Measurements from ENCODE around the gene CEACAM21.

CEACAM21 gene

GRCh38 chr19:41533671-41534215 is 42.2 kb upstream of the CEACAM21 start:
- TF ChIP-seq ZNF398 (tag by site-specific recombination; IDR thresholded peaks at IDR 0.05) (no peak), TCF7L2 (IDR thresholded peaks at IDR 0.05; ENCODE audit: borderline replicate concordance, low read depth, low read length) (no peak), ZNF623 (tag by site-specific recombination; IDR thresholded peaks at IDR 0.05) (no peak), ZNF514 (tag by site-specific recombination; IDR thresholded peaks at IDR 0.05) (no peak)
- H3K27ac ChIP-seq (ENCODE audit: extremely low read depth, low read depth, low read length): no peak overlapping the region
- ChIA-PET POLR2A (no interaction called here), CTCF (interaction anchor here (0.8 to 4.3 kb wide), 4 partner anchors 20 to 302 kb away, joined by 3 to 28 read pairs (median 5); no protein-coding TSS in a partner anchor)
- H3K4me3 ChIP-seq (ENCODE audit: low read depth, low read length): no peak overlapping the region
- no peaks in the 10 kb centered on the region; the same call in none of the 2 replicates for H3K9me3 ChIP-seq (ENCODE audit: control insufficient read depth, insufficient read depth, low read depth, low read length)
- peaks cover 5% of the 10 kb centered on the region for H3K4me1 ChIP-seq (ENCODE audit: control insufficient read depth, insufficient read depth, low read length)
- H3K36me3 ChIP-seq (ENCODE audit: control insufficient read depth in 2 of 2, insufficient read depth in 1 of 2, low read length in 2 of 2): no peaks in the 10 kb centered on the region

- Histone ChIP-seq H3K36me3 (ENCODE audit: control insufficient read depth in 2 of 2, insufficient read depth in 1 of 2, low read length in 2 of 2) (no peaks in the 10 kb centered on the region), H3K4me3 (ENCODE audit: low read depth, low read length) (no peak overlapping the region), H3K4me1 (ENCODE audit: control insufficient read depth, insufficient read depth, low read length) (peaks cover 5% of the 10 kb centered on the region), H3K27ac (ENCODE audit: extremely low read depth, low read depth, low read length) (no peak overlapping the region), H3K9me3 (ENCODE audit: control insufficient read depth, insufficient read depth, low read depth, low read length) (no peaks in the 10 kb centered on the region; the same call in none of the 2 replicates)
- ChIA-PET POLR2A (no interaction called here), CTCF (interaction anchor here (0.8 to 4.3 kb wide), 3 partner anchors 28 to 86 kb away, joined by 3 to 28 read pairs (median 3); no protein-coding TSS in a partner anchor)
- no peak for TF ChIP-seq ZNF239 (tag by site-specific recombination; IDR thresholded peaks at IDR 0.05)
- TF ChIP-seq ZBTB10 (tag by site-specific recombination; IDR thresholded peaks at IDR 0.05): no peak
- TF ChIP-seq, protein P1, sequence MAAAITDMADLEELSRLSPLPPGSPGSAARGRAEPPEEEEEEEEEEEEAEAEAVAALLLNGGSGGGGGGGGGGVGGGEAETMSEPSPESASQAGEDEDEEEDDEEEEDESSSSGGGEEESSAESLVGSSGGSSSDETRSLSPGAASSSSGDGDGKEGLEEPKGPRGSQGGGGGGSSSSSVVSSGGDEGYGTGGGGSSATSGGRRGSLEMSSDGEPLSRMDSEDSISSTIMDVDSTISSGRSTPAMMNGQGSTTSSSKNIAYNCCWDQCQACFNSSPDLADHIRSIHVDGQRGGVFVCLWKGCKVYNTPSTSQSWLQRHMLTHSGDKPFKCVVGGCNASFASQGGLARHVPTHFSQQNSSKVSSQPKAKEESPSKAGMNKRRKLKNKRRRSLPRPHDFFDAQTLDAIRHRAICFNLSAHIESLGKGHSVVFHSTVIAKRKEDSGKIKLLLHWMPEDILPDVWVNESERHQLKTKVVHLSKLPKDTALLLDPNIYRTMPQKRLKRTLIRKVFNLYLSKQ (tag by site-specific recombination; IDR thresholded peaks at IDR 0.05; ENCODE audit: borderline replicate concordance): no peak
- no peak for TF ChIP-seq ZNF202 (tag by site-specific recombination; IDR thresholded peaks at IDR 0.05; ENCODE audit: borderline replicate concordance)
- TF ChIP-seq ZNF10 (tag by site-specific recombination; IDR thresholded peaks at IDR 0.05): no peak
- TF ChIP-seq, protein P2, sequence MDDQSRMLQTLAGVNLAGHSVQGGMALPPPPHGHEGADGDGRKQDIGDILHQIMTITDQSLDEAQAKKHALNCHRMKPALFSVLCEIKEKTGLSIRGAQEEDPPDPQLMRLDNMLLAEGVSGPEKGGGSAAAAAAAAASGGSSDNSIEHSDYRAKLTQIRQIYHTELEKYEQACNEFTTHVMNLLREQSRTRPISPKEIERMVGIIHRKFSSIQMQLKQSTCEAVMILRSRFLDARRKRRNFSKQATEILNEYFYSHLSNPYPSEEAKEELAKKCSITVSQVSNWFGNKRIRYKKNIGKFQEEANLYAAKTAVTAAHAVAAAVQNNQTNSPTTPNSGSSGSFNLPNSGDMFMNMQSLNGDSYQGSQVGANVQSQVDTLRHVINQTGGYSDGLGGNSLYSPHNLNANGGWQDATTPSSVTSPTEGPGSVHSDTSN (CRISPR knock-in tag; IDR thresholded peaks at IDR 0.05): no peak
- TF ChIP-seq ZNF132 (tag by site-specific recombination; IDR thresholded peaks at IDR 0.05; ENCODE audit: borderline replicate concordance): no peak
- no peak for TF ChIP-seq ZNF155 (tag by site-specific recombination; IDR thresholded peaks at IDR 0.05)
- TF ChIP-seq WT1 (tag by site-specific recombination; IDR thresholded peaks at IDR 0.05): no peak
- TF ChIP-seq, protein P3, sequence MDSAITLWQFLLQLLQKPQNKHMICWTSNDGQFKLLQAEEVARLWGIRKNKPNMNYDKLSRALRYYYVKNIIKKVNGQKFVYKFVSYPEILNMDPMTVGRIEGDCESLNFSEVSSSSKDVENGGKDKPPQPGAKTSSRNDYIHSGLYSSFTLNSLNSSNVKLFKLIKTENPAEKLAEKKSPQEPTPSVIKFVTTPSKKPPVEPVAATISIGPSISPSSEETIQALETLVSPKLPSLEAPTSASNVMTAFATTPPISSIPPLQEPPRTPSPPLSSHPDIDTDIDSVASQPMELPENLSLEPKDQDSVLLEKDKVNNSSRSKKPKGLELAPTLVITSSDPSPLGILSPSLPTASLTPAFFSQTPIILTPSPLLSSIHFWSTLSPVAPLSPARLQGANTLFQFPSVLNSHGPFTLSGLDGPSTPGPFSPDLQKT (IDR thresholded peaks at IDR 0.05; ENCODE audit: borderline replicate concordance, low read depth, low read length): no peak
Measured at GRCh38 chr19:41535029-41535622, 40.8 kb upstream of the CEACAM21 start.

All from HEK293 (cell line).